ENCODE results near the gene DLX6.
"Not testable (repeated sequence)": the region's sequence is repeated elsewhere in the genome, so short reads cannot be mapped to it uniquely, and the experiment has no call there.

The DLX6 gene

GRCh38 chr7:97024209-97025129 is 19.1 kb downstream of the DLX6 start, which contains the start of gene DLX5:
Gene DLX5, minus strand, starts transcription at chr7:97024831. Its CDS starts 208 bp downstream, at chr7:97024623.
- DNase-seq = peak; percentile 88

DNA sequence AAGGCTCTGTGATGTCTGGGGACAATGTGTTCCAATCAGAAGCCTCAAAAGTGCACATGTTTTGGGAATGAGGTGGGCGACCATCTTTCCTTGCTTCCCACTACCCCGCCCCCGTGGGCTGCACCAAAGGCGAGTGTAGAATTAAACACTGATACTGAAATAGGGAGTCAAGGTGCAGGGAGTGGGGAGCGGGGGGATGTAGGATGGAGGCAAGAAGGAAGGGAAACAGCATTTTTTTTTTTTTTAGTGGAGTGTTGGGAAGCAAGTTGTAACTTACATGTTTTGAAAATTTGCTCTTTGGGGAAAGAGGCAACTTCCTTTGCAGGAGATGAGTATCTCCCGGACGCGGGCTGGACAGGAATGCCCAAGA is 19.8 kb downstream of the DLX6 start:
- no peak for DNase-seq

GRCh38 chr7:97025983-97026714 is 20.8 kb downstream of the DLX6 start:
- no peak for DNase-seq

GRCh38 chr7:97026715-97027426 is 21.5 kb downstream of the DLX6 start:
- no peak for DNase-seq

- no peak for DNase-seq
These were observed 22.3 kb downstream of the DLX6 start for GRCh38 chr7:97027427-97028234.

GRCh38 chr7:97034213-97034852 is 29.0 kb downstream of the DLX6 start:
- DNase-seq = not testable (repeated sequence)

GRCh38 chr7:97039374-97040065 is 34.2 kb downstream of the DLX6 start:
- DNase-seq = no peak

DNA sequence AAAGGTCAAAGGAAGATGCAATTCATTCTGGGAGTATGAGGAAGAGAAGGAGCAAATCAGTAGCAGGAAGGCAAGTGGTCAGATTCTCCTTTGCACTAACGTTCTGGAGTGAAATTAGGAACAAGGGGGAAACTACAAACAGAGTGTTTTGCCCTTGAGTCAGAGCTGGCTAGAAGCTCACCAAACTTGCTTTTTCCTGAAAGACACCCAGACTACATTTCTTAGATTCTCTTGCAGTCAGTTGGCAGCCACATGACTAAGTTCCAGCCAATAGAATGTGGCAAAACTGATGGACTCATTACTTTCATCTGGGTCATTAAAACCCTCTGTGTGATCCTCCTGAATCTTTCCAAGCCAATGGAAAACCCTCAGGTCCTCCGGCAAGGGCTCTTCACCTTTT is 37.9 kb downstream of the DLX6 start:
- DNase-seq = no peak

All from NCI-H1436 (cell line).